Activated naive CD8-positive, alpha-beta T cell treated with anti-CD3 and anti-CD28 coated beads, Interleukin-2, amount 10 ng/mL, durations not matched to agents 7 days and 5 days (primary cell): ENCODE data around the gene COLEC12. TPM values are rescaled to one million over a fixed set of nuclear protein-coding genes. Genes with fewer than 3 reads are reported as not detected.

Experiments
- ATAC-seq: fragments of 150-1000 bp; cut with Tn5 transposase; one replicate; pipeline ENCODE4 v1.10.0; 2021; ENCODE audit warnings: low read depth, moderate library complexity
- POLR2A ChIA-PET: fragments of 350-600 bp; sonication (Branson Sonifier 250); formaldehyde crosslinking; loops from one replicate; lab custom pipeline; 2021; ENCODE audit warnings: antibody characterized with exemption; lab: Charles Lee
- DNase-seq: peaks from one replicate; pipeline ENCODE4 v3.0.0; 2021
- H3K27ac Mint-ChIP-seq: one replicate; pipeline ENCODE4 v1.8.0; 2022; ENCODE audit warnings: mild to moderate bottlenecking, mixed read lengths
- H3K27me3 Mint-ChIP-seq: one replicate; pipeline ENCODE4 v1.8.0; 2022; ENCODE audit warnings: mild to moderate bottlenecking, moderate library complexity, mixed read lengths
- H3K36me3 Mint-ChIP-seq: one replicate; pipeline ENCODE4 v1.8.0; 2021; ENCODE audit warnings: mild to moderate bottlenecking, mixed read lengths
- H3K4me1 Mint-ChIP-seq: one replicate; pipeline ENCODE4 v1.8.0; 2021; ENCODE audit warnings: mixed read lengths
- H3K4me3 Mint-ChIP-seq: one replicate; pipeline ENCODE4 v1.8.0; 2022; ENCODE audit warnings: mild to moderate bottlenecking, moderate library complexity, mixed read lengths
- H3K9me3 Mint-ChIP-seq: one replicate; pipeline ENCODE4 v1.8.0; 2021; ENCODE audit warnings: mixed read lengths
- total RNA-seq, 2 experiments: library from RNA; stranded (reverse); gene quantifications; one replicate each; pipeline ENCODE4 v1.2.3, GENCODE V29; 2021

The COLEC12 gene
- under 1 TPM; 0.06 to 0.11 TPM for total RNA-seq

DNA sequence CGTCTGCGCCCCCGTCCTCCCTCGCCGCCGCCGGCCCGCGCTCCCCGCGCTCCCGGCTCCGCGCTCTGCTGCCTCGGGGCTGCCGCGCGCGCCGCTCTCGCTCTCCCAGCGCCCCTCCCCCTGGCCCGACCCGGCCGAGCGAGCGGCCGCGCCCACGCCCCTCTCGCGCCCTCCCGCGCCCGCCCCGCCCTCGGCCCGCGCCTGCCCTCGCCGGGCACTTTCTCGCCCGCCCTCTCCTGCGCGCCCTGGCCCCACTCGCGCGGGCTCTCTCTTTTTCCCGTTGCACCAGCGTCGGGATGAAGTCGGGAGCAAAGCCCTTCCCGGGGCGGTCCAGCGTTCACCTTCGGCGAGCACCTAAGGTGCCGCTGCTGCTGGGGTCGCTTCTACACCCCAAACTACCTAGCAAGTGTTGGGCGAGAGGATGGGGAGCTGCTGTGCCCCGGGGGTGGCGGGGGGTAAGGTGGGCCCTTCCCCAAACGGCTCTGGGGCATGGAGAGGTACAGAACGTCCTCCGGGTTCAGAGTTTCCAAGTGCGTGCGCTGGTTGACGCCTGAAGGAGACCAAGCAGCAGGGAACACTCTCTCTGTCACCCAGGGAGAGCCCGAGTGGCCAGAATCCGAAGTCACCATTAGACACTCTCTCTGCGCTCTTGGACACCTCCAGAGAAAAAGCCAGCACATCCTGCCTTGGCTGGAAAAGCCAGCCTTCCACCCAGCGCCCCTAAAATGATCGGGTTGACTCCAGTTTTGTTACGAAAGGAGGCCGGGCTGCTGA, at the start of gene COLEC12:
COLEC12 (minus strand) TSS at position 70 of the 774 bp plus-strand sequence. CDS start 187 bp downstream, outside the sequence.
- H3K27me3 Mint-ChIP-seq: peaks cover 66% of the 10 kb centered on the region
- H3K27ac Mint-ChIP-seq: no peak within 1 kb of the TSS
- POLR2A ChIA-PET: no interaction called here
- H3K4me1 Mint-ChIP-seq: no peaks in the 10 kb centered on the region
- no peak for DNase-seq
- no peaks in the 10 kb centered on the region for H3K9me3 Mint-ChIP-seq
- H3K4me3 Mint-ChIP-seq: peak within 1 kb of the TSS; percentile 55
- no peak for ATAC-seq
- H3K36me3 Mint-ChIP-seq: no peaks in the 10 kb centered on the region

DNA sequence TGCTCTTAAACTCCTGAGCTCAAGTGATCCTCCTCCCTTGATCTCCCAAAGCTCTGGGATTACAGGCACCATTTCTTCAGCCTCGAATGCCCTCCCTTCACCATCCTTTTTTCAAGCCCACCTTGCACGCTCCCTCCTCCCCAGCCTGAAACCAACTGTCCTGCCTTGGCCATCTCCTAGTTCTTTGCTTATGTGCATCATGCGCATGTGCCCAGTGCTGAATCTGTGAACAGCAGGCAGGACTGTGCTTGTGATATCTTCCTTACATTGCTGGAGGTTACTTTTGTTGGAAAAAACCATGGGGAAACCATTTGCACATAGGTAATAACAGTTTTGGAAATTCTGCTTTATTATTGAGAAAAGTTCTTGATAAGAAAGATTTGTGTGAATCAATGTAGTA, 49.5 kb upstream of the COLEC12 start:
- no peak for DNase-seq
- no peak for ATAC-seq
- H3K27me3 Mint-ChIP-seq: no peaks in the 10 kb centered on the region
- no peaks in the 10 kb centered on the region for H3K9me3 Mint-ChIP-seq
- no peak overlapping the region for H3K4me3 Mint-ChIP-seq
- no peaks in the 10 kb centered on the region for H3K36me3 Mint-ChIP-seq
- POLR2A ChIA-PET: no interaction called here
- no peaks in the 10 kb centered on the region for H3K4me1 Mint-ChIP-seq
- H3K27ac Mint-ChIP-seq: no peak overlapping the region

DNA sequence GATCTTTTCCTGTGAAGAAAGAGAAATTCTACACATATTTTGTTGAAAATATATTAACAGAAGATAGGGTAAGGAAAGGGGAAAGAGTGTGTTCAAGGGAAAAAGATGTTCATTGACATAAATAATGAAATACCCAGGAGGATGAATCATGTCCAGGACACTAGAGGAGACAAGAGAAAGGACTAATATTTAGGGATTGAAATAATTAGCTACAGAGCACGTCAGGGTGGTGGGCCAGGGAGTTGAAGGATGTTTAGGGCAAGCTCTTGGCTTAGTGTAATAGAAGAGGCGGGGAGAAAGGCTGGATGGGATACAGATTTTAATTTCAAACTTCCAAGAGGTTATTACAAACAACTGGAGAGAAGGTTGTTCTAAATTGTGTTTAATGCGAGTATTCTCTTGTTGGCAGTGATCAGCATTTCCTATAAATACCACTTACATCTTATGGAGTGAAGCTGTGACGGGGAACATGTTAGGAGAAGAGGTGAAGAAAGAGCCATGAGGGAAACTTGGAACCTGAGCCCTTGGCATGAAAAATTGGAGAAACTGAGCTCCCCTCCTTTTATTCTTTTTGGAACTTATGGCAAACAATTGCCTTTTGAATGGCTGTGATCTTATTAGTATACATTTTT, 43.1 kb upstream of the COLEC12 start:
- Mint-ChIP-seq H3K36me3 (no peaks in the 10 kb centered on the region), H3K4me1 (no peaks in the 10 kb centered on the region), H3K27me3 (no peaks in the 10 kb centered on the region), H3K4me3 (no peak overlapping the region), H3K9me3 (no peaks in the 10 kb centered on the region), H3K27ac (no peak overlapping the region)
- DNase-seq (no peak), ATAC-seq (no peak)
- POLR2A ChIA-PET: no interaction called here

DNA sequence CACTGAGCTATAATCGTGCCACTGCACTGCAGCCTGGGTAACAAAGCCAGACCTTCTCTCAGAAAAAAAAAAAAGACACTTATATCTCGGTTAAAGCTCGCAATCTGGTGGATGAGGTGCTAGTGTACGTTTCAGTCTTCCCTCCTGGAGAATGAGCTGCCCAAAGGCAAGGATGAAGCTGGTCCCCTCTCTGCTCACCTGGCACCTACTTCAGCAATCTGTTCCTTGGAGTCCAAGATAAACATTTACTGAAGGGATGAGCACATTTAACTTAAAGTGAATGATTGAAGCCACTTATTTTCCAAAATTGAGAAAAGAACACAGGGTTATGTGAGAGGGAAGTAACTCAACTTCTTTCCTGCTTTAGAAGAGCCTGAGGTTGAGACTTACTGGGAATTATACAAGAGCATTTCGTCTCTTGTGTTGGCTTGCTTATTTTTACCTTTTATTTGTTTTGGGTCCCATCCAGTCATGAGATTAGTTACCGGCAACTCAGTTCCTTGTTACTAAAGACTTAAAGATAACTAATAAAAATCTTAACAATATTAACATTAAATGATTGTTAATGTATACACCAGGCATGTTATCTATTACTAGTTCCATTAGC, 33.6 kb upstream of the COLEC12 start:
- no peaks in the 10 kb centered on the region for H3K36me3 Mint-ChIP-seq
- ATAC-seq (no peak), DNase-seq (no peak)
- H3K27me3 Mint-ChIP-seq: peaks cover 5% of the 10 kb centered on the region
- no peak overlapping the region for H3K27ac Mint-ChIP-seq
- H3K9me3 Mint-ChIP-seq: no peaks in the 10 kb centered on the region
- no peak overlapping the region for H3K4me3 Mint-ChIP-seq
- POLR2A ChIA-PET: no interaction called here
- H3K4me1 Mint-ChIP-seq: no peaks in the 10 kb centered on the region

- no peak overlapping the region for H3K4me3 Mint-ChIP-seq
- no peaks in the 10 kb centered on the region for H3K36me3 Mint-ChIP-seq
- H3K9me3 Mint-ChIP-seq: no peaks in the 10 kb centered on the region
- DNase-seq (no peak), ATAC-seq (no peak)
- peaks cover 5% of the 10 kb centered on the region for H3K27me3 Mint-ChIP-seq
- no peaks in the 10 kb centered on the region for H3K4me1 Mint-ChIP-seq
- no peak overlapping the region for H3K27ac Mint-ChIP-seq
- POLR2A ChIA-PET: no interaction called here
These were observed 32.1 kb upstream of the COLEC12 start for GRCh38 chr18:532632-533031.

GRCh38 chr18:532018-532417, 31.5 kb upstream of the COLEC12 start:
- H3K27me3 Mint-ChIP-seq: peaks cover 5% of the 10 kb centered on the region
- no peak overlapping the region for H3K4me3 Mint-ChIP-seq
- ATAC-seq (no peak), DNase-seq (no peak)
- H3K36me3 Mint-ChIP-seq: no peaks in the 10 kb centered on the region
- H3K4me1 Mint-ChIP-seq: no peaks in the 10 kb centered on the region
- POLR2A ChIA-PET: no interaction called here
- H3K27ac Mint-ChIP-seq: no peak overlapping the region
- H3K9me3 Mint-ChIP-seq: no peaks in the 10 kb centered on the region

DNA sequence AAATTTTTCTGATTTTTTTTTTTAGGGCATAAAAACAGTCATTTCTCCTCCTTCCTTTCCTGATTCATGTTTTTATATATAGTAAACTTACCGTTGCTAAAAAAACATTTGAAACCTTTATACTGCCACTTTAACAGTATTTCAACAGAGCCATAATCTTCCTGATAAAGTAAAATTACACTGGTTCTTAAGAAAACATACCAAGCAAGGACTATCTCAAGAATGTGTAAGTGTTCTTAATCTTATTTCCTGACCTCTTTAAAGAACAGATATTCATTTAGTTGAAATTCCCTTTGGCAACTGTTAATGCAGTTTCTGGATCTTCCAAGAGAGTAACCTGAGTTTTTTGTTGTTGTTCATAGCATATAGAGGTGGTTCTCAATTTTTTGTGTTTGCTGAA, 26.6 kb upstream of the COLEC12 start:
- Mint-ChIP-seq H3K9me3 (no peaks in the 10 kb centered on the region), H3K27ac (no peak overlapping the region), H3K36me3 (no peaks in the 10 kb centered on the region), H3K4me3 (no peak overlapping the region), H3K4me1 (no peaks in the 10 kb centered on the region), H3K27me3 (peaks cover 7% of the 10 kb centered on the region)
- POLR2A ChIA-PET: no interaction called here
- no peak for ATAC-seq
- DNase-seq: no peak

DNA sequence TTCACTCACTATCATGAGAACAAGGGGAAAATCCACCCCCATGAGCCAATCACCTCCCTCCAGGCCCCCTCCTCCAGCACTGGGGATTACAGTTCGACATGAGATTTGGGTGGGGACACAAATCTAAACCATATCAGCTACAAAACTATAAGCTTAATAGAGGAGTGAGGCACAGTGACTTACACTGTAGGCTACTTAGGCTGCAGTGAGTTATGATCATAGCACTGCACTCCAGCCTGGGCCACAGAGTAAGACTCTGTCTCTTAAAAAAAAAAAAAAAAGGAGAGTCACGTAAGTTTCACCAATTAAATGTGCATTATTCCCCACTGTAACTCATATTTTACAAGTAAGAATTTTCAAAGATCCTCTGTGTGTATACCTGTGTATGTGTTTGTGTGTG, 26.2 kb upstream of the COLEC12 start:
- POLR2A ChIA-PET: no interaction called here
- DNase-seq (no peak), ATAC-seq (no peak)
- peaks cover 7% of the 10 kb centered on the region for H3K27me3 Mint-ChIP-seq
- no peaks in the 10 kb centered on the region for H3K9me3 Mint-ChIP-seq
- H3K4me1 Mint-ChIP-seq: no peaks in the 10 kb centered on the region
- no peak overlapping the region for H3K27ac Mint-ChIP-seq
- no peak overlapping the region for H3K4me3 Mint-ChIP-seq
- no peaks in the 10 kb centered on the region for H3K36me3 Mint-ChIP-seq

DNA sequence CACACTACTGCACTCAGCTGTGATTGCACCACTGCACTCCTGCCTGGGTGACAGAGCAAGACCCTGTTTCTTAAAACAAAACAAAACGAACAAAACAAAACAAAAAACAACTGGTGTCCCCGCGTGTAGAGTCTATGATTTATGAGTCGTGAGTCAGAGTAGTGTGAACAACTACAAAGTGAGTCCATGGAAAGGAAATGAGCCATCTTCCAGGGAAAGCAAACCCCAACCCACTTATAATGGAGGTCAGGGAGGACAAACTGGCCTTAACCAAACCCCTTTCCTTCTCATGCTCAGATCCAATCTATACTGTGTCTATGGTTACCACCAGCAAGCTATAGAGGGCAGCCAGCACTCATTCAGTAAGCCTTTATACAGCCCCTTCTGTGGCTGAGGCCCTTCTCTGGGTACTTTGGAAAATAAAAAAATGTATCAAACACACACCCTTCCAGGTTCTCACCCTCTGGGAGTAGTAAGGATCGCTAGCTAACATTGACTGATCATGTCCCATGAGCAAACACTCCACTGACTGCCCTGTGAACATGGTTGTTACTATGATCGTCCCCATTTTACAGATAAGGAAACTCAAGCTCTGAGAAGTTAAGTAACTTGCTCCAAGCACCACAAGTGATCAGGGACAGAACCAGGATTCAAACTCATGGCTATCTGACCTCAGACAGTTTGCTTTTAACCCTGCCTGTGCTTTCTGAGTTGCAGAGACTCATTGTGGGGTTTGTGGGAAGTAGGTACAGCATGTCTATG, 24.7 kb upstream of the COLEC12 start:
- H3K27me3 Mint-ChIP-seq: peaks cover 4% of the 10 kb centered on the region
- no peak for ATAC-seq
- no peak for DNase-seq
- H3K4me3 Mint-ChIP-seq: no peak overlapping the region
- POLR2A ChIA-PET: no interaction called here
- H3K4me1 Mint-ChIP-seq: no peaks in the 10 kb centered on the region
- H3K36me3 Mint-ChIP-seq: no peaks in the 10 kb centered on the region
- no peaks in the 10 kb centered on the region for H3K9me3 Mint-ChIP-seq
- no peak overlapping the region for H3K27ac Mint-ChIP-seq

DNA sequence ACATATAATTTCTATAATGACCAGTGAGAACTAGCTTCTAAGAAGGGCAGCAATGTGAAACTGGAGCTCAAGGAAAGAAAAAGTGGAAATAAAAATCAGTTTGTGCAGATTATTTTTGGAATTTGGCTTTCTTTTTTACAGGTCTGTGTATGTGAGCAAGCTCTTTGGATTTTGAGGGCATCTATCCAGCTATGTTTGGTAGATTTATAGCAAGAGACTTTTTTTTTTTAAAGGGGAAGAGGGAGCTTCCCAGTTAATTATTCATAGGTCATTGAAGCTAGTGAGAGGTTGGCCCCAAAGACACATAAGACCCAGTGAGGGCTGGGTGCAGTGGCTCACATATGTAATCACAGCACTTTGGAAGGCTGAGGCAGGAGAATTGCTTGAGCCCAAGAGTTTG, 24.0 kb upstream of the COLEC12 start:
- POLR2A ChIA-PET: no interaction called here
- ATAC-seq (no peak), DNase-seq (no peak)
- no peak overlapping the region for H3K4me3 Mint-ChIP-seq
- H3K9me3 Mint-ChIP-seq: no peaks in the 10 kb centered on the region
- no peak overlapping the region for H3K27ac Mint-ChIP-seq
- H3K4me1 Mint-ChIP-seq: no peaks in the 10 kb centered on the region
- no peaks in the 10 kb centered on the region for H3K36me3 Mint-ChIP-seq
- H3K27me3 Mint-ChIP-seq: peaks cover 2% of the 10 kb centered on the region

- POLR2A ChIA-PET: no interaction called here
- no peaks in the 10 kb centered on the region for H3K4me1 Mint-ChIP-seq
- no peak for ATAC-seq
- DNase-seq: no peak
- H3K9me3 Mint-ChIP-seq: no peaks in the 10 kb centered on the region
- peaks cover 2% of the 10 kb centered on the region for H3K27me3 Mint-ChIP-seq
- H3K4me3 Mint-ChIP-seq: no peak overlapping the region
- H3K27ac Mint-ChIP-seq: no peak overlapping the region
- H3K36me3 Mint-ChIP-seq: no peaks in the 10 kb centered on the region
These were observed 23.1 kb upstream of the COLEC12 start for GRCh38 chr18:523561-523960.

DNA sequence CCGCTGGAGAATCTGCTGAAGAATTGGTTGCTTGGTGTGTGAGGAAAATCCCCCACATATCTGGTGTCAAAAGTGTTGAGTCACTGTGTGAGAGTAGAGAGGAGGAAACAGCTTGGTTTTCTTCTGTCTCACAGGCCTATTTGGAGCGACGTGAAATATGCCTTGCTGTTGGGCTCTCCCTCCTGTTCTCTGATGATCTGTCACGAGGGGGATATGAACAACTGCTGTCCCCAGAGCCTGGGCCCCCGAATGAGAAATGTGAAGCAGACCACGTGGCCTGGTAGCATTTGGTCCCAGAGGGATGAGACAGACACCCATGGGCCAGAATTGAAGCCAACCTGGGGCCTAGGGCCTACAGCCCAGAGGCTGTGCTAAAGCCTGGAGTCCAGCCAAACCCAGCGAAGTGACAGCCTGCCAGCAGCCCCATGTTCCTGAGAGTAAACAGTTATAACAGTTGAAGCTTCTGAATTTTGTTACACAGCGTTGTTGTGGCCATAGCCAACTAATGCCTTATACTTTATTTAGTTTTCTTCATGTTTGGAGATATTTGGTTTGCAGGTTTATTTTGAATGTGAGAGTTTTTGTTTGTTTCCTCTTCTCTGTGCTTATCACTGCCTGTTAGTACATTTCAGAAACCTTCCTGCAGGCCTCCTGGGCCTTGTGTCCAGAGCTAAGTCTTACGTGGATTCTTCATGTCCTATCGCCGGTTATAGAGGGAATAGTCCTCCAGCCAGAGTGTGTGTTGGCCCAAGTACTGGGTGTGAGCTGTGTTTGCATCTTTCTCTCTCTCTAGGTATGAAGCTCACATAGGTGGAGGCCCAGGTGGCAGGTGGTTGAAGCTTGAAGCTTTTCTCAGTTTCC, 18.7 kb upstream of the COLEC12 start:
- DNase-seq: no peak
- no peak for ATAC-seq
- Mint-ChIP-seq H3K36me3 (no peaks in the 10 kb centered on the region), H3K9me3 (peaks cover 3% of the 10 kb centered on the region), H3K4me3 (no peak overlapping the region), H3K4me1 (no peaks in the 10 kb centered on the region), H3K27me3 (no peaks in the 10 kb centered on the region), H3K27ac (no peak overlapping the region)
- POLR2A ChIA-PET: no interaction called here

- Mint-ChIP-seq H3K9me3 (peaks cover 4% of the 10 kb centered on the region), H3K4me1 (no peaks in the 10 kb centered on the region), H3K36me3 (no peaks in the 10 kb centered on the region), H3K27ac (no peak overlapping the region), H3K4me3 (no peak overlapping the region), H3K27me3 (no peaks in the 10 kb centered on the region)
- ATAC-seq (no peak), DNase-seq (no peak)
- POLR2A ChIA-PET: no interaction called here
These were observed 17.6 kb upstream of the COLEC12 start for GRCh38 chr18:518081-518480.
